Hematopoietic multipotent progenitor cell treated with erythropoietin and hydrocortisone succinate and interleukin-3 and kit ligand, for 15 days (in vitro differentiated cells): ENCODE data around the gene TMEM119.

Experiments used
- DNase-seq: peaks from one replicate; pipeline ENCODE4 v3.0.0-alpha.2; 2015; ENCODE audit warnings: low spot score

TMEM119 gene

DNA sequence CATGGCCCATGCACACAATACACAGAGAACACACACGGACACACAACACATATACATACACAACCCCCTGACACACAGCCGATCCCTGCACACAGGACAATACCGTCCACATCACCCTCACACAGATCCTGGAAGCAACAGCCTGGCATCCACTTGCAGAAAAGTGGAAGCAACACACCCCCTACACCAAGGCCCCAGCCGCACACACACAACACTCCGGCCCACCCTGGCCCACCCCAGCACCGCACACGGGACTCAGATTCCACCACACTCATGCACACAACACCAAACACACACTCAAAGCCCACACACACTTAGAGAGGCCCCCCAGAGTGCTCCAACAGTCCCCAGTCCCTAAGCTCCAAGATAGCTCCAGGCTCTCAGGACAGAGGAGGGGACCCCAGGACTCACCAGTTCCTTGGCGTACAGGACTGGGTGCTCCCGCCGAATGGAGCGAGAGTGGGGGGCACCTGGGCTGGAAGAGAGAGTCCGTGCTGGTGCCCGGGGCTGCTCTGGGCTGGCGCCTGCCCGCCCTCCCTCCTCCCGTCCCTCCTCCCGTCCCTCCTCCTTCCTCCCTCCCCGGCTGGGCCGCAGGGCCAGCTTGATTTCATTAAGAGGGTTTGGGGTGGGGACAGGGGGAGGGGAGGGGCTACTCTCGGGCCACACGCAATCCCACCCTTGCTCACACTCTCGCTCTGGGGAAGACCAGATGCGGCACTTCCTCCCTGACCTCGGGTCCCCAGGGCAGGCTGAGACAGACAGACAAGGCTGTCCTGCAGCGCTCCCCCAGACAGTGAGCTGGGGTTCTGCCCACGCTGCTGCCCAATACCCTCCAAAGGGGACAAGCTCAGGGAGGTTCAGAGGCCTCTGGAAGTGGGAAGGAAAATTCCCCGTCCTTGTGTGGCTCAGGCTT lies at the start of gene TMEM119:
Gene TMEM119 (minus strand): TSS at position 526 of the 913 bp plus-strand sequence. CDS start 5,701 bp downstream, outside the sequence.
- DNase-seq: no peak

- DNase-seq: no peak
Measured at GRCh38 chr12:108646600-108647579, 49.0 kb upstream of the TMEM119 start.

- no peak for DNase-seq
Measured at GRCh38 chr12:108645686-108646599, 48.1 kb upstream of the TMEM119 start.

DNA sequence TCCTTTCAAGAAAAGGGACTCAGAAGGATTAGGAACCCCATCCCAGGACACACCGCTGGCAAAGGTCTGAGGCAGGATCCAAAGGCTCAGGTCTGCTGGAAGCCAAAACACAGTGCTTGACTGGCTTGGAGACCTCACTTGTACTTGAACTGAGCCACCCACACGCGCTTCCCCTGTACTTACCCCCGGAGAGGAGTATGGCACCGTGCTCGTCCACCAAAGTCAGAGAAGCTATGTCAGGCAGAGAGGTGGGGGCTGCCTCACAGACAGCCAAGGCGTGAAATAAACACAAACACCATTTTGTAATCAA lies 46.9 kb upstream of the TMEM119 start:
- no peak for DNase-seq

DNA sequence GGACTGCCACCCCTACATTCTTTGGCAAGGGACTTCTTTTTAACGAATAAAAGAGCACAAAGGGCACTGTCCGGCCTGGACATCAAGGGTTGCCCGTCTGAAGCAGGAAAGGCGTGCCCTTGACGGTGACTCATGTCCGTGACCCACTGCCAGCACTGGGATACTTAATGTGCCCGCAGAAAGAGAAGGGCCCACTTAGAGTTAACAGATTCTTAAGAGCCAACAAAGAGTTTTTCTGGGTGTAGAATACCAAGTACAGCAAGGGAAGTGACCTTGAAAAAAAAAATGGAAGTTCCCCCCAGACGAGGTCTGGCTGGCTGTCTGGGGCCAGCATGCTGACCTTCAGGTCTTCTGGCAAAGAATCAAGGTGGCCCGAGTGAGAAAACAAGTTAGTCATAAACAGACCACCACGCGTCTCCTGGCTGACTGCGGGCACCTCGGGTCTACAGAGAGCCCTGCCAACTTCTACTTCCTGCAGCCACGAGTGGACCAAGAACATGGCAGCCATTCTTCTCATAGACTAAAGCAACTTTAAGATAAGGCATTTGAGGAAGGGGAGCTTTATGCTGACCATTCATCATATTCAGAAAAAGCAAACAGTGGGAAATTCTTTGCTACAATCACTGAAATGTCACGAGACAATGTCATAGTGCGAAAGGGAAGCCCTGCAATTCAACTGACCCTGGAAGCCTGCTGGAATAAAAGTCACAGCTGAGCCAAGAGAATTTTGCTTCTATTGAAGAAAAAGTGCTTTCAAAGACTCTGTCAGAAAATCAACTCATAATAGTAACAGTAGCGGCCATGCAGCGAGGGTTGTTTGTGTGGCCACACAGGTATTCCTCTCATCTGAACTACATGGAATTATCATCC lies 46.3 kb upstream of the TMEM119 start:
- DNase-seq: no peak

DNA sequence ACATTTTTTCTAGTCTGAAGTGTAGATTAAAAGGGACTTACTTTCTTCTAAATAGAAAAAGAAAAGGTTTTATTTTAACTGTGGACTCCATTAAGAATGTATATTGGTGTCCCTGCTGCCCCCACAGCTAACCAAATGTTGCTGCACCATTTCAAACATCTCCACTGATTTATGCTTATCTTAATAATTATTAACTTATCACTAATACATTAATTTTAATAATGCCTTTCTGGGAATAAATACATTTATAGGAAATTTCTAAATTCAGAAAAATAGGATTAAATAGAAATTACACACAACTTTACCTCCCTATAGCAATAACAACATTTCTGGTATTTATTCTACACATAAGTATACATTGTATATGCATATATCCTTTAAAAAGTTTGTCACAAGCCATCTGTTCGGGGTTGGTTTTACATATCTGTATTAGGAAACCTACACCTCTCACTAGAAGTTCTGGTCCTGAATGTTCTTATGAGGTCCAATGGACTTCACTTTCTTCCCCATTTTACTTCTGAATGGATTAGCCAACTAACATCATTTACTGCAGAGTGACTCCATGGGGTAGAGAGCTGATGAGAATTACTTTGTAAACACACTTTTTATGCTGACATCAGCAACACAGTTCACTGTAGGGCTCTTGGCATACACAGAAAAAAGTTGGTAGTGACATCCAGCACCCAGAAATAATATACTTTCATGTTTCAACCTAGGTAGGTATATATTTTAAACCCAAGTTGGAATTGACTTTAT lies 45.2 kb upstream of the TMEM119 start:
- no peak for DNase-seq

DNA sequence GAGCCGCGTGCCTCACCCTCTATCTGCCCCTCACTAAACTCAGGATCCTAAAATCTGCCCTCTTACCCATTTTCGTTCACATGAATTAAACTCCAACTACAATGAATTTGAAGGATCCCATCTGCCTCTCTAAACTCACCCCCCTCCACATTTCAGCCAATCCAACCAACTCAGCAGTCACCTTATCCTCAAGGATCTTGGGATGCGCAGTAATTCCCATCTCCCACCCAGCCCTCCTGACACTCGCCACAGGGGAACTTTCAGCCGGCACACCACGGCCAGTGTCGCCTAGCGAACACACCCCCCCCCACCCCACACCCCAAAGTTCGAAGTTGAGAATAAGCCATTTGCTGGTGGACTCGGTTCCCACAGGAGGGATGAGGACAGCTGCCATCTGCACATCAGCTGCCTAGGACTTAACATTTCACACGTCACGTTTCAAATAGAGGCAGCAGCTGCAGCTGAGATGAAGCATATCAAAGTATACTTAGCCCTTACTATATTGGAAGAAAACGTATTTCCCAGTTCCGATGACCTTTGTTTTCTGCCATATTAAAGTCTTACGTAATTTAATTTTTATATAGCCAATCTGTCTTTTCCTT lies 44.5 kb upstream of the TMEM119 start:
- no peak for DNase-seq

DNA sequence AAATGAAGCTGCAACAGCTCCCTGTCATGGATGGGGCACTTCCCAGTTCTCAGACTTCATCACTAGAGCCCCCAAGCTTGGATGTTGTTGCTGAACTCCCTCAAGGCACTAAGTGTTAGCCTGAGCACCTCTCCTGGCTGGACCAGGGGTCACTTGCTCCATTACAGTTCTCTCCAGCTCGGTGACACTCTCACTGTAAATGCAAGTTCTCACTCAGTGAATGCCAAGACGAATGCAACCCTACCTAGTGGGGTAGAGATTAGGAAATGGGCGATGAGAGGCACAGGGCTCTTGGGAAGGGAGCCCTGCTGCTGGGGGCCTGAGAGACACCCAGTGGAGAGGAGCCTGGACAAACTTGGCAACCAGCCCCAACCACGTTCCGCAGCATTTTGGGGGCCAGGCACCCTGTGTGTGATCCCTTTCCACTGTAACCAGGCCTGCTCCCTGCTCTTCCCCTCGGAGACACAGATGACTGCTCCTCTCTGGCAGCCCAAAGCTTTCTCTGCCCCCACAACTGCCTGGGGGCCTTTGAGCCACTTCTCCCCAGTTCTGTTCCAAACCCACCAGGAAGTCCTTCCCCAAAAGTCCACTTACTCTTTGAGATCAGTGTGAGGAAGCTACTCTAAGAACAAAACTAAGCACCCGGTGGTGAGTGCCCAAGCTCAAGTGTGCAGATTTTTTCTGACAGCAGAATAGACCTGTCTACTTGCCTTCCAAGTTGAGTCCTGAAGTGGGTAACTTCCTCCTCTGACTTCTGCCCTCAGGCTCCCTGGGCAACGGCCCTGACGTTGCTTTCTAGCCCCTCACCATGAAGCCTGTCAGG lies 43.8 kb upstream of the TMEM119 start:
- no peak for DNase-seq

DNA sequence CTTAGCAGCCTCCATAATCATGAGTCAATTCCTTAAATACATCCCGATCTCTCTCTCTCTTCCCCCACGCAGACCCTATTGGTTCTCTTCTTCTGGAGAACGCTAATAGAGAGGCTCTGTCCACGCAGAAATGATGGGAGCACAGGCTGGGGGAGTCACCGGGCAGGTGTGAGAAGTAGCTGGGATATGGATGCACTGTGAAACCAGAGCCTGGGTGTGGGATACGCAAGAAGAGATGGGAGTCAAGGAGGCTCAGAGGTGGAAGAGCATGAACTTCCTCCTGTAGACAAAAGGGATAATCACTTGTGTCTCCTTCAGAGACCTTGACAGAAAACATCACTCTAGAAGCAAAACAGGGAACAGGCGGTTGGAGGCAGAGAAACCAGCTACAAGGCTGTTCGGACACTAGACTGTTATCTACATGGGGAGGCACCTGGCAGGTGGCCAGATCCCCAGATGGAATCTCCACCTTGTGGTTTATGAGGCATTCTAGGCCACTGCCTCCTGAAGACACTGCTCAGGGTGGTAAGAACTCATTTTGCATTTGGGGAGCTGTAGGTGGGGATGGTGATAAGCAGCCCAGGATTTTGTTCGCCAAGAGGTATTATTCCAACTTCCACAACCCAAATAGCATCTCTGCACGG lies 43.0 kb upstream of the TMEM119 start:
- DNase-seq: peak; percentile 63

GRCh38 chr12:108638997-108639822 lies 41.3 kb upstream of the TMEM119 start:
- no peak for DNase-seq

GRCh38 chr12:108638141-108638827 lies 40.4 kb upstream of the TMEM119 start:
- no peak for DNase-seq

DNA sequence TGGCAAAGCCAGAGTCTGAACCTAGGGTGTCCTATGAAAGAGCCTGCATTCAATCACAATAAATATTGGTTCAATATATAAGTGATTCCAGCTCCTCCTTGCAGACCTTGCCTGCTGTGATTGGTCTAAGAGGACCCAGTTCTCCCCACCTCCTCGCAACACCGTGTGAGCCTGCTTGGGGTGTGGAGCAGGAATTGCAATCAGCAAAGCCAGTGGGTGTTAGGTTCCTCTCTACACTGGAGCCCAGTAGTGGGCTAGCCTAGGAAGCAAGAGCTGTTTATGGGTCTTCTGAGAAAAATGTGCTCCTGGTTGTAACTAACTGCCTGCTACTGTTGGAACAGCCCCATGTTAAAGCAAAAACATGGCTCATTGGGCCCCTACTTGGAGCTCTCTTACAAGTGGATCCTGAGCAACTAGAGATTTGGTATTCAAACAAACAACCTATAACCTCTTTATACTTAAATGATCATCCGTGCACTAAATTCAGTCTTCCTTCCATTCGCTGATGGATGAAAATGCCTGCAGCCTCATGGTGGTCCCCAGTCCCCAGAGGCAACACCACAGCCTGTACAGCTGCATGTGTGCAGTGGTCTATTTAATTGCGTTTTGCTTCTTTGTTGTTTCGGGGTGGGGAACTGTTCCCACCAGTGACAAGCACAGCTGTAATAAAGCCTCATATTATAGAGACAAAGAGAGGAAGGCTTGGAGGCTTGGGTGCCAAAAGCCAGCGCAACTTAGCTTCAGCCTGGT lies 39.5 kb upstream of the TMEM119 start:
- DNase-seq: no peak

GRCh38 chr12:108635997-108636808 lies 38.3 kb upstream of the TMEM119 start:
- DNase-seq: no peak

GRCh38 chr12:108635201-108635996 lies 37.5 kb upstream of the TMEM119 start:
- no peak for DNase-seq
